ENCODE measurements around the gene POU6F2.
"Not testable (repeated sequence)": the region's sequence is repeated elsewhere in the genome, so short reads cannot be mapped to it uniquely, and the experiment has no call there.

Gene POU6F2

GRCh38 chr7:39324139-39324760 lies 346.5 kb downstream of the POU6F2 start:
- no peak overlapping the region for H2AFZ ChIP-seq (ENCODE audit: low read length)
- no peaks in the 10 kb centered on the region for H3K27me3 ChIP-seq (ENCODE audit: control insufficient read depth in 3 of 3, insufficient read depth in 3 of 3, low read depth in 1 of 3, low read length in 3 of 3)
- H3K4ac ChIP-seq (ENCODE audit: low read length): no peak overlapping the region
- H3K4me2 ChIP-seq (ENCODE audit: insufficient read depth, low read length, poor library complexity, severe bottlenecking): no peak overlapping the region
- no peak overlapping the region for H3K23ac ChIP-seq (ENCODE audit: low read depth, low read length, poor library complexity)
- H3K79me1 ChIP-seq (ENCODE audit: low read depth, low read length): no peaks in the 10 kb centered on the region
- WGBS, 2 donors (ENCODE audit: extremely low coverage in 2 of 2, insufficient read length in 2 of 2, insufficient replicate concordance in 1 of 2): no CpG with 5 or more reads among the region's 4 CpGs
- DNase-seq (ENCODE audit: low spot score): no peak
- peaks cover 0 to 2% of the 10 kb centered on the region in 2 donors for H3K36me3 ChIP-seq (replicated peaks in 1 of 2; ENCODE audit: control insufficient read depth in 2 of 2, insufficient read depth in 2 of 2, low read length in 2 of 2)
- H3K27ac ChIP-seq (replicated peaks; ENCODE audit: low read length): no peak overlapping the region
- no peak overlapping the region for H4K8ac ChIP-seq (ENCODE audit: low read depth, low read length)
- H3K4me3 ChIP-seq (ENCODE audit: low read length in 2 of 2): no peak overlapping the region
- H3K4me1 ChIP-seq (ENCODE audit: control insufficient read depth in 2 of 2, insufficient read depth in 1 of 2, low read depth in 1 of 2, low read length in 2 of 2): no peaks in the 10 kb centered on the region
- H3K9ac ChIP-seq (ENCODE audit: low read depth, low read length, poor library complexity): no peak overlapping the region
- no peak overlapping the region for H2BK12ac ChIP-seq (ENCODE audit: low read length)
- no peak overlapping the region for H3K18ac ChIP-seq (ENCODE audit: low read length)
- no peak overlapping the region for H2BK15ac ChIP-seq (ENCODE audit: low read length)
- no peak overlapping the region for H3K14ac ChIP-seq (ENCODE audit: low read length)
- peaks cover 0 to 3% of the 10 kb centered on the region in 2 donors for H3K9me3 ChIP-seq (replicated peaks in 1 of 2; ENCODE audit: control insufficient read depth in 2 of 2, insufficient read depth in 1 of 2, low read depth in 1 of 2, low read length in 2 of 2)
- H4K91ac ChIP-seq (ENCODE audit: low read depth, low read length, poor library complexity): no peak overlapping the region
- H2AK5ac ChIP-seq (ENCODE audit: low read depth, low read length): no peak overlapping the region
- H2BK5ac ChIP-seq (ENCODE audit: low read length): no peak overlapping the region
- H2BK120ac ChIP-seq (ENCODE audit: low read depth, low read length): no peak overlapping the region

GRCh38 chr7:39331607-39332006 lies 353.9 kb downstream of the POU6F2 start:
- not testable (repeated sequence) for H3K36me3 ChIP-seq (replicated peaks in 1 of 2; ENCODE audit: control insufficient read depth in 2 of 2, insufficient read depth in 2 of 2, low read length in 2 of 2); H3K27me3 ChIP-seq (ENCODE audit: control insufficient read depth in 3 of 3, insufficient read depth in 3 of 3, low read depth in 1 of 3, low read length in 3 of 3); H2BK15ac ChIP-seq (ENCODE audit: low read length); H3K18ac ChIP-seq (ENCODE audit: low read length); DNase-seq (ENCODE audit: low spot score); H4K8ac ChIP-seq (ENCODE audit: low read depth, low read length); H3K4me3 ChIP-seq (ENCODE audit: low read length in 2 of 2); H3K14ac ChIP-seq (ENCODE audit: low read length); H2AK5ac ChIP-seq (ENCODE audit: low read depth, low read length); H3K4me1 ChIP-seq (ENCODE audit: control insufficient read depth in 2 of 2, insufficient read depth in 1 of 2, low read depth in 1 of 2, low read length in 2 of 2); H3K4me2 ChIP-seq (ENCODE audit: insufficient read depth, low read length, poor library complexity, severe bottlenecking); H3K23ac ChIP-seq (ENCODE audit: low read depth, low read length, poor library complexity); H2BK120ac ChIP-seq (ENCODE audit: low read depth, low read length); H4K91ac ChIP-seq (ENCODE audit: low read depth, low read length, poor library complexity); H3K4ac ChIP-seq (ENCODE audit: low read length); H3K9me3 ChIP-seq (replicated peaks in 1 of 2; ENCODE audit: control insufficient read depth in 2 of 2, insufficient read depth in 1 of 2, low read depth in 1 of 2, low read length in 2 of 2); H2BK12ac ChIP-seq (ENCODE audit: low read length); H3K9ac ChIP-seq (ENCODE audit: low read depth, low read length, poor library complexity); H3K27ac ChIP-seq (replicated peaks; ENCODE audit: low read length); H2BK5ac ChIP-seq (ENCODE audit: low read length); H2AFZ ChIP-seq (ENCODE audit: low read length); H3K79me1 ChIP-seq (ENCODE audit: low read depth, low read length)
- no CpG with 5 or more reads among the region's 13 CpGs for WGBS, 2 donors (ENCODE audit: extremely low coverage in 2 of 2, insufficient read length in 2 of 2, insufficient replicate concordance in 1 of 2)

DNA sequence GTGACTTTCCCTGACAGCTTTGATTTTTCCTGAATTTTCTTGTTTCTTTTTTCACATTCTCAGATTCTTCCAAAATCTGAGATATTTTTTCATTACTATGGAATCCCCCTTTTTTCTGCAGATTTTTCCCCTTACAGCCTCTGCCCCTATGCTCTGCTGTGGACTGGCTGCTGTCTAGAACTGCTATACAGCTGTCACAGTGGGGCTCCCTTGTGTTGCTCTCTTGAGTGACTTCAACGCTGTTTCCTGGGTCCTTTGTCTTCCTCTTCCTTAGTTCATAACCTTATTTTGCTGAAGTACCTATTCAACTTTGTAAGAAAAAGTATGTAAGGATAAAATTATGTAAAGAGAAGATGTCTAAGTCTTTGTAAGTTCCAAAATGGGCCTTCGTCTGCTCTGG lies 354.4 kb downstream of the POU6F2 start:
- Histone ChIP-seq H3K27me3 (ENCODE audit: control insufficient read depth in 3 of 3, insufficient read depth in 3 of 3, low read depth in 1 of 3, low read length in 3 of 3) (no peaks in the 10 kb centered on the region), H3K4ac (ENCODE audit: low read length) (no peak overlapping the region), H3K9me3 (replicated peaks in 1 of 2; ENCODE audit: control insufficient read depth in 2 of 2, insufficient read depth in 1 of 2, low read depth in 1 of 2, low read length in 2 of 2) (no peaks in the 10 kb centered on the region), H3K36me3 (replicated peaks in 1 of 2; ENCODE audit: control insufficient read depth in 2 of 2, insufficient read depth in 2 of 2, low read length in 2 of 2) (no peaks in the 10 kb centered on the region), H3K4me2 (ENCODE audit: insufficient read depth, low read length, poor library complexity, severe bottlenecking) (no peak overlapping the region), H3K9ac (ENCODE audit: low read depth, low read length, poor library complexity) (no peak overlapping the region), H2AFZ (ENCODE audit: low read length) (peak overlapping the region; percentile 39), H3K18ac (ENCODE audit: low read length) (no peak overlapping the region), H2BK15ac (ENCODE audit: low read length) (no peak overlapping the region), H4K8ac (ENCODE audit: low read depth, low read length) (no peak overlapping the region), H3K23ac (ENCODE audit: low read depth, low read length, poor library complexity) (no peak overlapping the region), H3K4me3 (ENCODE audit: low read length in 2 of 2) (no peak overlapping the region), H3K14ac (ENCODE audit: low read length) (no peak overlapping the region), H2BK120ac (ENCODE audit: low read depth, low read length) (no peak overlapping the region), H2AK5ac (ENCODE audit: low read depth, low read length) (no peak overlapping the region), H2BK12ac (ENCODE audit: low read length) (no peak overlapping the region), H3K27ac (replicated peaks; ENCODE audit: low read length) (no peak overlapping the region), H3K79me1 (ENCODE audit: low read depth, low read length) (no peaks in the 10 kb centered on the region), H2BK5ac (ENCODE audit: low read length) (no peak overlapping the region), H3K4me1 (ENCODE audit: control insufficient read depth in 2 of 2, insufficient read depth in 1 of 2, low read depth in 1 of 2, low read length in 2 of 2) (no peaks in the 10 kb centered on the region), H4K91ac (ENCODE audit: low read depth, low read length, poor library complexity) (no peak overlapping the region)
- no CpG with 5 or more reads among the region's 2 CpGs for WGBS, 2 donors (ENCODE audit: extremely low coverage in 2 of 2, insufficient read length in 2 of 2, insufficient replicate concordance in 1 of 2)
- no peak for DNase-seq (ENCODE audit: low spot score)

DNA sequence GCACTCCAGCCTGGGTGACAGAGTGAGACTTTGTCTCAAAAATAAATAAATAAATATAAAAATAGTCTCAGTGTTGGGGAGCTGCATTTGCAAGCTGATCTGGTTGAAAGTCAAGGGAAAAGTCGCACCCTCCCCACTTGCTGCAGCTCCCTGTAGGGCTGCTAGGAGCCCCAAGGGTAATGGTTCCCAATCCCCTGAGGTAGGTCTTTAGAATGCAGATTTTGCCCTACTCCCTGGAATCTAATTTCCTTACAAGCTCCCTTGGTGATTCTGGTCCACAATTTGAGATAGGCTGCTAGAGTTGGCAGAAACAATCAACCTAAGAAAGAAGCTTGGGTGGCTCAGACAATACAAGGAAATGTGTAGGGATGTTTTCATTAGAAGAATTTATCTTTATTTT lies 356.0 kb downstream of the POU6F2 start:
- H3K4ac ChIP-seq (ENCODE audit: low read length): no peak overlapping the region
- no peaks in the 10 kb centered on the region for H3K36me3 ChIP-seq (replicated peaks in 1 of 2; ENCODE audit: control insufficient read depth in 2 of 2, insufficient read depth in 2 of 2, low read length in 2 of 2)
- H3K9me3 ChIP-seq (replicated peaks in 1 of 2; ENCODE audit: control insufficient read depth in 2 of 2, insufficient read depth in 1 of 2, low read depth in 1 of 2, low read length in 2 of 2): no peaks in the 10 kb centered on the region
- DNase-seq (ENCODE audit: low spot score): no peak
- no peaks in the 10 kb centered on the region for H3K79me1 ChIP-seq (ENCODE audit: low read depth, low read length)
- no peak overlapping the region for H2BK12ac ChIP-seq (ENCODE audit: low read length)
- H2BK5ac ChIP-seq (ENCODE audit: low read length): no peak overlapping the region
- no peak overlapping the region for H3K23ac ChIP-seq (ENCODE audit: low read depth, low read length, poor library complexity)
- H3K18ac ChIP-seq (ENCODE audit: low read length): no peak overlapping the region
- no peaks in the 10 kb centered on the region for H3K27me3 ChIP-seq (ENCODE audit: control insufficient read depth in 3 of 3, insufficient read depth in 3 of 3, low read depth in 1 of 3, low read length in 3 of 3)
- WGBS, 2 donors (ENCODE audit: extremely low coverage in 2 of 2, insufficient read length in 2 of 2, insufficient replicate concordance in 1 of 2): no CpG with 5 or more reads among the region's 1 CpG
- no peak overlapping the region for H3K27ac ChIP-seq (replicated peaks; ENCODE audit: low read length)
- H3K9ac ChIP-seq (ENCODE audit: low read depth, low read length, poor library complexity): no peak overlapping the region
- no peak overlapping the region for H2BK120ac ChIP-seq (ENCODE audit: low read depth, low read length)
- H2BK15ac ChIP-seq (ENCODE audit: low read length): no peak overlapping the region
- no peak overlapping the region for H3K4me2 ChIP-seq (ENCODE audit: insufficient read depth, low read length, poor library complexity, severe bottlenecking)
- no peak overlapping the region for H2AFZ ChIP-seq (ENCODE audit: low read length)
- H3K4me1 ChIP-seq (ENCODE audit: control insufficient read depth in 2 of 2, insufficient read depth in 1 of 2, low read depth in 1 of 2, low read length in 2 of 2): no peaks in the 10 kb centered on the region
- H4K91ac ChIP-seq (ENCODE audit: low read depth, low read length, poor library complexity): no peak overlapping the region
- H4K8ac ChIP-seq (ENCODE audit: low read depth, low read length): no peak overlapping the region
- no peak overlapping the region for H3K14ac ChIP-seq (ENCODE audit: low read length)
- H2AK5ac ChIP-seq (ENCODE audit: low read depth, low read length): no peak overlapping the region
- no peak overlapping the region for H3K4me3 ChIP-seq (ENCODE audit: low read length in 2 of 2)

Measured in neuronal stem cell (in vitro differentiated cells).